K562 (cell line): ENCODE data around the gene WDR88. TPM values are rescaled to one million over a fixed set of nuclear protein-coding genes. Genes with fewer than 3 reads are reported as not detected.

Experiments used
- ATAC-seq: fragments of 200-7000 bp; cut with Tn5 transposase; 3 replicates; pipeline ENCODE4 v1.9.1; 2020; ENCODE audit warnings: moderate library complexity
- BruUV-seq: library from RNA; stranded (reverse); fragments of 400-500 nt; replicated peaks from 2 replicates; lab custom pipeline; 2021; lab: Mats Ljungman, UMichigan
- CTCF ChIA-PET: fragments of 300-600 bp; formaldehyde crosslinking; extraction: SDS; loops from one replicate; lab custom pipeline; 2021; ENCODE audit warnings: low intra/inter-chr PET ratio; lab: Yijun Ruan, JAX
- POLR2A ChIA-PET: fragments of 300-600, 350-650 bp; sonication (Branson Sonifier 250); formaldehyde crosslinking; extraction: SDS; loops from one replicate; lab custom pipeline; 2021; ENCODE audit warnings: antibody characterized with exemption, inconsistent platforms; lab: Yijun Ruan, JAX
- DNase-seq, 4 experiments: peaks; one replicate each; pipeline versions ENCODE4 v3.0.0 to v3.0.0-alpha.2; 2011 to 2018; ENCODE audit warnings: low spot score in 3 of 4, mixed read lengths in 3 of 4; ENCODE audit errors: extremely low read depth in 1 of 4
- FAIRE-seq: peaks from 2 replicates; lab custom pipeline; 2011; peaks lifted over from hg19 to GRCh38; lab: Jason Lieb, UNC
- H2AFZ ChIP-seq: 2 replicates; pipeline ENCODE4 v1.6.0; 2011; ENCODE audit warnings: low read depth, low read length, control low read depth, inconsistent platforms
- H3K27ac ChIP-seq: fragments of 200-600 bp; 3 replicates; pipeline ENCODE4 v1.8.0; 2011; ENCODE audit warnings: low read depth, mild to moderate bottlenecking, control low read depth, inconsistent platforms, low read length, moderate library complexity, mixed read lengths; ENCODE audit errors: extremely low read depth
- H3K27me3 ChIP-seq, 2 experiments: fragments of 300-600 bp in 1 of 2; 2 replicates in 1 of 2; 3 replicates in 1 of 2; pipeline versions ENCODE4 v1.6.0 to v1.8.0; 2011; ENCODE audit warnings: inconsistent platforms in 2 of 2, low read length in 2 of 2, mild to moderate bottlenecking in 1 of 2, mixed read lengths in 1 of 2, moderate library complexity in 1 of 2; ENCODE audit not compliant: control insufficient read depth in 2 of 2, insufficient read depth in 2 of 2
- H3K36me3 ChIP-seq: fragments of 300-600 bp; 3 replicates; pipeline ENCODE4 v1.8.0; 2011; ENCODE audit warnings: mild to moderate bottlenecking, low read length, inconsistent platforms; ENCODE audit not compliant: control insufficient read depth, insufficient read depth
- H3K4me1 ChIP-seq, 2 experiments: fragments of 200-600 bp in 1 of 2; replicated peaks in 1 of 2; 2 replicates in 1 of 2; 3 replicates in 1 of 2; pipeline versions ENCODE4 v1.5.1 to v1.8.0; 2011; ENCODE audit warnings: inconsistent platforms in 2 of 2, low read length in 2 of 2, mild to moderate bottlenecking in 1 of 2, mixed read lengths in 1 of 2, moderate library complexity in 1 of 2; ENCODE audit not compliant: control insufficient read depth in 2 of 2, insufficient read depth in 2 of 2
- H3K4me2 ChIP-seq: 2 replicates; pipeline ENCODE4 v1.6.1; 2011; ENCODE audit warnings: low read length, control low read depth, inconsistent platforms, mixed read lengths; ENCODE audit not compliant: insufficient read depth
- H3K4me3 ChIP-seq: fragments of 200-600 bp; sonication (generic), shearing (Covaris generic); 2 replicates; pipeline ENCODE4 v1.5.1; 2016; ENCODE audit warnings: control low read depth, inconsistent platforms
- H3K79me2 ChIP-seq: fragments of 200-600 bp; 3 replicates; pipeline ENCODE4 v1.8.0; 2011; ENCODE audit warnings: low read length, inconsistent platforms; ENCODE audit not compliant: control insufficient read depth, insufficient read depth
- H3K9ac ChIP-seq, 2 experiments: 2 replicates each; pipeline versions ENCODE4 v1.6.0 to v1.6.1; 2011; ENCODE audit warnings: low read depth in 2 of 2, low read length in 2 of 2, control low read depth in 1 of 2, inconsistent platforms in 1 of 2, mild to moderate bottlenecking in 1 of 2, mixed read lengths in 1 of 2; ENCODE audit not compliant: insufficient read depth in 1 of 2
- H3K9me1 ChIP-seq: one replicate; pipeline ENCODE4 v1.6.0; 2011; ENCODE audit warnings: inconsistent platforms, mild to moderate bottlenecking, low read length, moderate library complexity; ENCODE audit not compliant: control insufficient read depth, insufficient read depth
- H3K9me3 ChIP-seq: replicated peaks from 2 replicates; pipeline ENCODE4 v1.5.1; 2011; ENCODE audit warnings: low read depth, low read length, inconsistent platforms; ENCODE audit not compliant: control insufficient read depth, insufficient read depth
- H4K20me1 ChIP-seq: replicated peaks from 2 replicates; pipeline ENCODE4 v1.6.1; 2011; ENCODE audit warnings: low read length, inconsistent platforms, mixed read lengths; ENCODE audit not compliant: control insufficient read depth, insufficient read depth
- ATF3 ChIP-seq, 2 experiments: fragments of 450-650 bp in 1 of 2; sonication (generic) in 1 of 2; formaldehyde crosslinking in 1 of 2; IDR thresholded peaks in 1 of 2; conservative IDR thresholded peaks in 1 of 2; 2 replicates each; pipeline versions ENCODE4 v1.6.1 to v1.8.1; 2016 to 2023; ENCODE audit warnings: mild to moderate bottlenecking in 2 of 2, moderate library complexity in 2 of 2, inconsistent platforms in 1 of 2, missing genetic modification reagents in 1 of 2
- BCOR ChIP-seq: fragments of 450-650 bp; IDR thresholded peaks from 2 replicates; pipeline ENCODE4 v1.6.1; 2016
- BMI1 ChIP-seq: fragments of 150-350 bp; IDR thresholded peaks from 2 replicates; pipeline ENCODE4 v1.6.1; 2014; ENCODE audit warnings: low read length
- ELK1 ChIP-seq: sonication (generic); formaldehyde crosslinking; IDR thresholded peaks from 2 replicates; pipeline ENCODE4 v1.8.1; 2022; ENCODE audit warnings: missing genetic modification reagents
- ERF ChIP-seq: fragments of 450-650 bp; formaldehyde crosslinking; IDR thresholded peaks from 2 replicates; pipeline ENCODE4 v1.4.0; 2020; ENCODE audit warnings: mild to moderate bottlenecking, mixed read lengths
- GTF3C2 ChIP-seq: IDR thresholded peaks from 3 replicates; pipeline ENCODE4 v1.6.1; 2011; ENCODE audit warnings: borderline replicate concordance, mild to moderate bottlenecking, moderate library complexity; ENCODE audit not compliant: insufficient read length; ENCODE audit errors: extremely low read depth
- HEY1 ChIP-seq: fragments of 250-450 bp; sonication (Bioruptor Pico); IDR thresholded peaks from 2 replicates; pipeline ENCODE4 v1.5.0; 2020; ENCODE audit warnings: mild to moderate bottlenecking, moderate library complexity, borderline replicate concordance
- MNT ChIP-seq, 2 experiments: fragments of 450-650 bp; conservative IDR thresholded peaks; 2 replicates each; pipeline ENCODE4 v1.6.1; 2017; ENCODE audit warnings: mild to moderate bottlenecking in 2 of 2, moderate library complexity in 2 of 2
- NFIC ChIP-seq: fragments of 450-650 bp; IDR thresholded peaks from 2 replicates; pipeline ENCODE4 v1.6.1; 2017; ENCODE audit warnings: mild to moderate bottlenecking, inconsistent platforms
- POLR3G ChIP-seq: IDR thresholded peaks from 2 replicates; pipeline ENCODE4 v1.6.1; 2011; ENCODE audit not compliant: insufficient read length, insufficient replicate concordance; ENCODE audit errors: extremely low read depth
- PTTG1 ChIP-seq: fragments of 450-650 bp; IDR thresholded peaks from 2 replicates; pipeline ENCODE4 v1.6.1; 2016; ENCODE audit warnings: low read depth, mild to moderate bottlenecking, missing genetic modification characterization, missing compliant biosample characterization
- SIN3B ChIP-seq: fragments of 450-650 bp; IDR thresholded peaks from 2 replicates; pipeline ENCODE4 v1.6.1; 2017; ENCODE audit warnings: low read depth, mild to moderate bottlenecking, moderate library complexity
- SMARCE1 ChIP-seq: fragments of 450-650 bp; IDR thresholded peaks from 2 replicates; pipeline ENCODE4 v1.7.1; 2016; ENCODE audit warnings: mild to moderate bottlenecking
- XRCC4 ChIP-seq: IDR thresholded peaks from one replicate; pipeline ENCODE4 v1.6.1; 2011; ENCODE audit not compliant: insufficient read depth, insufficient read length; ENCODE audit errors: extremely low read depth
- ZNF707 ChIP-seq: fragments of 250-450 bp; sonication (Bioruptor Pico); conservative IDR thresholded peaks from 2 replicates; pipeline ENCODE4 v1.8.0; 2022; ENCODE audit warnings: inconsistent platforms, mild to moderate bottlenecking, moderate library complexity
- ZZZ3 ChIP-seq: fragments of 450-650 bp; IDR thresholded peaks from 2 replicates; pipeline ENCODE4 v1.6.1; 2016; ENCODE audit warnings: antibody characterized with exemption, mild to moderate bottlenecking, moderate library complexity
- WGBS: fragments of 100-300 bp; shearing (Covaris generic); methylation state at CpG from one replicate; pipeline ENCODE4 v1.1.6; 2016; ENCODE audit warnings: low coverage, mixed read lengths; ENCODE audit not compliant: insufficient coverage; ENCODE audit errors: missing lambda C conversion rate; 5-methylcytosine and 5-hydroxymethylcytosine counted together
- in situ Hi-C: fragments of 300-500 bp; cut with MboI; formaldehyde crosslinking; loops from 4 replicates; pipeline ENCODE4 v1.15.0; 2018; ENCODE audit warnings: inconsistent platforms, mixed read lengths
- intact Hi-C: fragments of 100-400 bp; cut with micrococcal nuclease; formaldehyde crosslinking; loops from 2 replicates; pipeline ENCODE4 v1.14.2; 2022
- polyA plus RNA-seq, 8 experiments: library from polyadenylated mRNA; depleted of rRNA in 4 of 8; stranded (reverse) in 5 of 8; unstranded in 3 of 8; fragments of >200 nt; fragmentation: Nextera tagmentation in 2 of 8; fragmentation: Illumina TruSeq in 1 of 8; extraction: Ambion mirVana in 2 of 8; extraction: Trizol in 1 of 8; gene quantifications; 2 replicates each; pipeline versions ENCODE4 v1.2.1 to v1.2.3, GENCODE V29; 2011 to 2014; ENCODE audit warnings: inconsistent platforms in 1 of 8, missing spikeins in 1 of 8
- total RNA-seq, 7 experiments: library from RNA; depleted of rRNA in 6 of 7; stranded (reverse); fragments of >200 nt in 6 of 7; fragmentation: Illumina TruSeq in 2 of 7; extraction: Trizol in 2 of 7; gene quantifications; 2 replicates each; pipeline versions ENCODE4 v1.2.1 to v1.2.3, GENCODE V29; 2011 to 2021; ENCODE audit warnings: low replicate concordance in 1 of 7

WDR88 gene
- total and polyA plus RNA-seq, 9 of the 15 experiments (the other 6 are each of a cell fraction or from before 2014, with no cell fraction given): 0.03 to 0.04 TPM; not detected in 7

- intact Hi-C loops: no loop called here
- no peaks in the 10 kb centered on the region; a peak in 1 of 5 replicates for H3K4me1 ChIP-seq
- no peak overlapping the region for H3K9ac ChIP-seq
- H3K4me2 ChIP-seq: no peak overlapping the region
- FAIRE-seq: no peak
- CTCF ChIA-PET: no interaction called here
- DNase-seq: no peak
- POLR2A ChIA-PET: interaction anchor here (0.6 to 1.4 kb wide), 3 partner anchors 10 to 202 kb away, joined by 3 to 6 read pairs (median 3); no protein-coding TSS in a partner anchor
- 61% methylated on average over 6 of the region's 6 CpGs for WGBS
- H4K20me1 ChIP-seq: no peaks in the 10 kb centered on the region
- H3K36me3 ChIP-seq: no peaks in the 10 kb centered on the region
- H3K9me3 ChIP-seq: no peaks in the 10 kb centered on the region
- no peak overlapping the region for H3K27ac ChIP-seq
- no peak overlapping the region for H2AFZ ChIP-seq
- H3K4me3 ChIP-seq: no peak overlapping the region
- in situ Hi-C loops: no loop called here
- H3K79me2 ChIP-seq: no peaks in the 10 kb centered on the region
- ATAC-seq: no peak
- no peaks in the 10 kb centered on the region for H3K9me1 ChIP-seq
- no peaks in the 10 kb centered on the region for H3K27me3 ChIP-seq
- no TSS peak for BruUV-seq
- TF ChIP-seq MNT (conservative IDR thresholded peaks at IDR 0.05) (no peak), NFIC (no peak), ERF (CRISPR knock-in tag) (no peak), BMI1 (no peak), SIN3B (no peak), SMARCE1 (no peak), ZZZ3 (no peak), HEY1 (CRISPR knock-in tag) (no peak), XRCC4 (no peak), BCOR (no peak), PTTG1 (tag) (no peak), ZNF707 (CRISPR knock-in tag) (no peak), ATF3 (IDR thresholded peaks at IDR 0.05) (no peak), ATF3 (CRISPR knock-in tag; conservative IDR thresholded peaks at IDR 0.05) (no peak), GTF3C2 (no peak), ELK1 (no peak), POLR3G (no peak)
These were observed 26.5 kb downstream of the WDR88 start for GRCh38 chr19:33158365-33158764.
